ENCODE measurements around the gene PID1.

DNA sequence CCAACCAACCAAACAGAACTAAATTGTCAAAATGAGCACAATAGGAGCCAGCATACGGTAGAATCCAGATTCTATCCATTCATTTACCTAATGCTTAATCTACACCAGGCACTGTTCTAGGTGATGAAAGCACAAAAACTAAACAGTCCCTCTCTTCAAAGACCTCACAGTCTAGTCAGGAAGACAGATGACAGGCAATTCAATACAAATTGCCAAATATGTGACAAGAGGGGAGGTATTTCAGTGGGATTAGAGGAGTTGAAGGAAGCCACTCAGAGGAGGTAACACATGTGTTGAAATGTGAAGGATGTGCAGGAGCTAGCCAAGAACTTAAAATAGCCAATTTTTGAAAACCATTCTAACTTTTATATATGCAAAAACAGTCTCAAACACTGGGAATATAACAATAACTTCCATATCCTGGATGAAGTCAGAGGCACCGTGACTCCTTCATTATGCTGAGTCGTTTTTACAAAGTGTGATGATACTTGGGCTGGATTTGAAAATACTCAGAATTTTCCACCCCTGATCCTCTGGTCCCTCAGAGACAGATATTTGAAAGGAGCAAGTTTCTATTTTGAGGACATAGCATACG lies 204.9 kb downstream of the PID1 start:
- TF ChIP-seq, protein P1, sequence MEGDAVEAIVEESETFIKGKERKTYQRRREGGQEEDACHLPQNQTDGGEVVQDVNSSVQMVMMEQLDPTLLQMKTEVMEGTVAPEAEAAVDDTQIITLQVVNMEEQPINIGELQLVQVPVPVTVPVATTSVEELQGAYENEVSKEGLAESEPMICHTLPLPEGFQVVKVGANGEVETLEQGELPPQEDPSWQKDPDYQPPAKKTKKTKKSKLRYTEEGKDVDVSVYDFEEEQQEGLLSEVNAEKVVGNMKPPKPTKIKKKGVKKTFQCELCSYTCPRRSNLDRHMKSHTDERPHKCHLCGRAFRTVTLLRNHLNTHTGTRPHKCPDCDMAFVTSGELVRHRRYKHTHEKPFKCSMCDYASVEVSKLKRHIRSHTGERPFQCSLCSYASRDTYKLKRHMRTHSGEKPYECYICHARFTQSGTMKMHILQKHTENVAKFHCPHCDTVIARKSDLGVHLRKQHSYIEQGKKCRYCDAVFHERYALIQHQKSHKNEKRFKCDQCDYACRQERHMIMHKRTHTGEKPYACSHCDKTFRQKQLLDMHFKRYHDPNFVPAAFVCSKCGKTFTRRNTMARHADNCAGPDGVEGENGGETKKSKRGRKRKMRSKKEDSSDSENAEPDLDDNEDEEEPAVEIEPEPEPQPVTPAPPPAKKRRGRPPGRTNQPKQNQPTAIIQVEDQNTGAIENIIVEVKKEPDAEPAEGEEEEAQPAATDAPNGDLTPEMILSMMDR (IDR thresholded peaks at IDR 0.05), result no peak
- TF ChIP-seq POLR2A (IDR thresholded peaks at IDR 0.05), result no peak
